ENCODE measurements around the gene UCK1.

UCK1 gene

GRCh38 chr9:131474711-131475110 lies 56.4 kb downstream of the UCK1 start:
- H3K27me3 ChIP-seq (ENCODE audit: insufficient read depth, poor library complexity, severe bottlenecking) = no peaks in the 10 kb centered on the region
- TF ChIP-seq REST (IDR thresholded peaks at IDR 0.05; ENCODE audit: insufficient replicate concordance, low read depth) = no peak
- no peak for TF ChIP-seq CTCF (IDR thresholded peaks at IDR 0.05; ENCODE audit: insufficient read depth, low read length)
- no peak for TF ChIP-seq GABPA (IDR thresholded peaks at IDR 0.05; ENCODE audit: low read depth)
- TF ChIP-seq POLR2AphosphoS5 (IDR thresholded peaks at IDR 0.05; ENCODE audit: low read depth) = no peak
- TF ChIP-seq SPI1 (IDR thresholded peaks at IDR 0.05; ENCODE audit: borderline replicate concordance, low read depth) = no peak
- no peak overlapping the region for H3K27ac ChIP-seq (replicated peaks)
- no peak for DNase-seq (ENCODE audit: low read depth in 1 of 2, low spot score in 1 of 2)
- H3K4me3 ChIP-seq (replicated peaks; ENCODE audit: insufficient read depth, low read length) = no peak overlapping the region

- Histone ChIP-seq H3K27me3 (ENCODE audit: insufficient read depth, poor library complexity, severe bottlenecking) (no peaks in the 10 kb centered on the region), H3K4me3 (replicated peaks; ENCODE audit: insufficient read depth, low read length) (no peak overlapping the region), H3K27ac (replicated peaks) (no peak overlapping the region)
- TF ChIP-seq GABPA (IDR thresholded peaks at IDR 0.05; ENCODE audit: low read depth) (no peak), CTCF (IDR thresholded peaks at IDR 0.05; ENCODE audit: insufficient read depth, low read length) (no peak), POLR2AphosphoS5 (IDR thresholded peaks at IDR 0.05; ENCODE audit: low read depth) (no peak), SPI1 (IDR thresholded peaks at IDR 0.05; ENCODE audit: borderline replicate concordance, low read depth) (no peak), REST (IDR thresholded peaks at IDR 0.05; ENCODE audit: insufficient replicate concordance, low read depth) (no peak)
- no peak for DNase-seq (ENCODE audit: low read depth in 1 of 2, low spot score in 1 of 2)
Observed at GRCh38 chr9:131473891-131474290, 57.2 kb downstream of the UCK1 start.
